ENCODE results near the gene SERPINB2. TPM values are rescaled to one million over a fixed set of nuclear protein-coding genes. Genes with fewer than 3 reads are reported as not detected.
A peak's percentile ranks its signal among the peaks of the same experiment; 100 is the strongest.

SERPINB2 gene
- total RNA-seq, 1 experiment from 2014 or later, result 9.9 TPM

- no peaks in the 10 kb centered on the region for H3K36me3 ChIP-seq (ENCODE audit: low read depth, low read length)
- H3K9me2 ChIP-seq (replicated peaks; ENCODE audit: low read length), result no peaks in the 10 kb centered on the region
- no peak overlapping the region for H2AFZ ChIP-seq (ENCODE audit: low read length)
- TF ChIP-seq EZH2phosphoT487 (IDR thresholded peaks at IDR 0.05; ENCODE audit: borderline replicate concordance, low read length) (no peak), EZH2 (IDR thresholded peaks at IDR 0.05; ENCODE audit: low read length, unreplicated experiment) (no peak), CTCF (conservative IDR thresholded peaks at IDR 0.05; ENCODE audit: low read depth, low read length) (no peak)
- no peaks in the 10 kb centered on the region for H4K20me1 ChIP-seq (ENCODE audit: low read length)
- no TSS peak for BruUV-seq (replicated peaks)
- no peak overlapping the region for H3K4me2 ChIP-seq (ENCODE audit: low read length)
- ChIA-PET POLR2A (ENCODE audit: unreplicated experiment) (no interaction called here), CTCF (no interaction called here)
- intact Hi-C loops (cut with micrococcal nuclease), result no loop called here
- H3K4me3 ChIP-seq (ENCODE audit: low read length), result no peak overlapping the region
- H3F3A ChIP-seq (ENCODE audit: low read length, unreplicated experiment), result peaks cover 2% of the 10 kb centered on the region
- peaks cover 42% of the 10 kb centered on the region for H3K4me1 ChIP-seq (ENCODE audit: insufficient read depth, low read length)
- no peaks in the 10 kb centered on the region for H3K9me3 ChIP-seq (ENCODE audit: low read length)
- peak overlapping the region; percentile 87 for H3K27ac ChIP-seq (ENCODE audit: low read length)
- H3K79me2 ChIP-seq (ENCODE audit: low read length), result no peaks in the 10 kb centered on the region
- ATAC-seq, result no peak
- peak; percentile 38 for DNase-seq
- 0 out of 2 replicates have a peak overlapping the region, but pooled peaks have one; percentile 51 for H3K9ac ChIP-seq (ENCODE audit: low read length)
- no peaks in the 10 kb centered on the region for H3K27me3 ChIP-seq (ENCODE audit: low read length)
These were observed 3.9 kb upstream of the SERPINB2 start for GRCh38 chr18:63883617-63884016.

- peak overlapping the region; percentile 5; the same call in 1 of the 2 replicates for H3K27ac ChIP-seq (ENCODE audit: low read length)
- DNase-seq, result peak; percentile 41
- ChIA-PET POLR2A (ENCODE audit: unreplicated experiment) (no interaction called here), CTCF (no interaction called here)
- H4K20me1 ChIP-seq (ENCODE audit: low read length), result no peaks in the 10 kb centered on the region
- H3K9me3 ChIP-seq (ENCODE audit: low read length), result no peaks in the 10 kb centered on the region
- H3K4me3 ChIP-seq (ENCODE audit: low read length), result no peak overlapping the region
- H3K4me2 ChIP-seq (ENCODE audit: low read length), result peak overlapping the region; percentile 33
- intact Hi-C loops (cut with micrococcal nuclease), result loop anchor here (5.0 kb wide), 1 partner anchor 49 kb away; no protein-coding TSS in a partner anchor
- H3K79me2 ChIP-seq (ENCODE audit: low read length), result no peaks in the 10 kb centered on the region
- TF ChIP-seq CTCF (conservative IDR thresholded peaks at IDR 0.05; ENCODE audit: low read depth, low read length) (no peak), EZH2phosphoT487 (IDR thresholded peaks at IDR 0.05; ENCODE audit: borderline replicate concordance, low read length) (no peak), EZH2 (IDR thresholded peaks at IDR 0.05; ENCODE audit: low read length, unreplicated experiment) (no peak)
- H3K9ac ChIP-seq (ENCODE audit: low read length), result no peak overlapping the region
- H3K9me2 ChIP-seq (replicated peaks; ENCODE audit: low read length), result no peaks in the 10 kb centered on the region
- BruUV-seq (replicated peaks), result no TSS peak
- ATAC-seq, result peak; percentile 66
- no peaks in the 10 kb centered on the region for H3K36me3 ChIP-seq (ENCODE audit: low read depth, low read length)
- H2AFZ ChIP-seq (ENCODE audit: low read length), result no peak overlapping the region
- H3F3A ChIP-seq (ENCODE audit: low read length, unreplicated experiment), result no peaks in the 10 kb centered on the region
- H3K4me1 ChIP-seq (ENCODE audit: insufficient read depth, low read length), result peaks cover 22% of the 10 kb centered on the region
- no peaks in the 10 kb centered on the region for H3K27me3 ChIP-seq (ENCODE audit: low read length)
These were observed 1.1 kb downstream of the SERPINB2 start for GRCh38 chr18:63888470-63889190.

GRCh38 chr18:63889626-63890025 lies 2.1 kb downstream of the SERPINB2 start:
- H3F3A ChIP-seq (ENCODE audit: low read length, unreplicated experiment), result no peaks in the 10 kb centered on the region
- H3K9me2 ChIP-seq (replicated peaks; ENCODE audit: low read length), result no peaks in the 10 kb centered on the region
- no peak for ATAC-seq
- no peaks in the 10 kb centered on the region for H3K36me3 ChIP-seq (ENCODE audit: low read depth, low read length)
- ChIA-PET CTCF (no interaction called here), POLR2A (ENCODE audit: unreplicated experiment) (no interaction called here)
- H3K27me3 ChIP-seq (ENCODE audit: low read length), result no peaks in the 10 kb centered on the region
- H3K9me3 ChIP-seq (ENCODE audit: low read length), result no peaks in the 10 kb centered on the region
- no peak overlapping the region for H3K4me3 ChIP-seq (ENCODE audit: low read length)
- no peak overlapping the region for H3K27ac ChIP-seq (ENCODE audit: low read length)
- peaks cover 19% of the 10 kb centered on the region for H3K4me1 ChIP-seq (ENCODE audit: insufficient read depth, low read length)
- H3K9ac ChIP-seq (ENCODE audit: low read length), result no peak overlapping the region
- intact Hi-C loops (cut with micrococcal nuclease), result loop anchor here (5.0 kb wide), 1 partner anchor 48 kb away; no protein-coding TSS in a partner anchor
- DNase-seq, result no peak
- no peaks in the 10 kb centered on the region for H3K79me2 ChIP-seq (ENCODE audit: low read length)
- BruUV-seq (replicated peaks), result no TSS peak
- no peak for TF ChIP-seq EZH2phosphoT487 (IDR thresholded peaks at IDR 0.05; ENCODE audit: borderline replicate concordance, low read length)
- no peak overlapping the region for H2AFZ ChIP-seq (ENCODE audit: low read length)
- H3K4me2 ChIP-seq (ENCODE audit: low read length), result no peak overlapping the region
- H4K20me1 ChIP-seq (ENCODE audit: low read length), result no peaks in the 10 kb centered on the region

Measured in PC-3 (cell line).